Measurements from ENCODE around the gene PRG2. TPM values are rescaled to one million over a fixed set of nuclear protein-coding genes. Genes with fewer than 3 reads are reported as not detected.
A peak's percentile ranks its signal among the peaks of the same experiment; 100 is the strongest.

The PRG2 gene, protein sequence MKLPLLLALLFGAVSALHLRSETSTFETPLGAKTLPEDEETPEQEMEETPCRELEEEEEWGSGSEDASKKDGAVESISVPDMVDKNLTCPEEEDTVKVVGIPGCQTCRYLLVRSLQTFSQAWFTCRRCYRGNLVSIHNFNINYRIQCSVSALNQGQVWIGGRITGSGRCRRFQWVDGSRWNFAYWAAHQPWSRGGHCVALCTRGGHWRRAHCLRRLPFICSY
- not detected in 2 replicates for total RNA-seq (2014; rRNA removed; shearing (Covaris generic); ENCODE audit: low replicate concordance)

DNA sequence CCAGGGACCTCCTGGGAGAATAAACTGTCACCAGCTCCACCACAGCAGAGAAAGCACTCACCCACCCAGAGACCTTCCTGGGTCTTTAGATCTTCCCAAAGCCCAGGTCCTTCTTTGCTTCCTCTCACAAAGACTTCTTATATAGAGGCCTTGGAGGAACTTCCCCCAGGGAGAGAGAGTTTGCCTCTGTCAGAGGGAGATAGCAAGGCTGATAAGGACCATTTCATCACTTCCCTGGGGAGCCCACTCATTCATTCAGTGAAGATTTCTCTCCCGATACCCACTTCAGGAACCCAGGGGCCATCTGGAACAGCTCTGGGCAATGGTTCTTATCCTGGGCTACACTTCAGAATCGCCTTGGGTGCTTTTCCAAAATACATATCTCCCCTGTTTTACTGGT, at the start of gene PRG2:
PRG2 (minus strand) TSS at position 116 of the 400 bp plus-strand sequence. CDS start 706 bp downstream, outside the sequence.
- in situ Hi-C loops (cut with HindIII; ENCODE audit: low pct_unique_long_range_greater_than_20kb, low sequenced_read_pairs) = no loop called here
- DNase-seq (ENCODE audit: low read depth) = no peak

DNA sequence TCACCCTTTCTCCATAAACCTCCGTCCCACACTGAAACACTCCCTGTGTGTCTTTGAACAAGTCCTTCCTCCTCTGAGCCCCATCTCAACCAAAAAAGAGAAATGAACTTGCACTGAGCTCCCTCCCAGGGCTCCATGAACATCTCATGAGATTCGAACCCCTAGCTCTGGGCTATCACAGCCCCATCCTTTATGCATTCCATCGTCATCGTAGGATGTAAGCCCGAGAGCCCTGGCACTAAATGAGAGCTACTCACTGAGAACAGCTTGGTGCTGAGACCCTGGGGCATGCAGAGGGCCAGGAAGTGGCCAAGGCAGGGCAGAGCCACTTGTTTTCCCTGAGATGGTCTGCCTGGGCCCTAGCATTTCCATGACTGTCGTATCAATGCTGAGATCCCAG, 49.3 kb upstream of the PRG2 start:
- no peak for DNase-seq (ENCODE audit: low read depth)
- in situ Hi-C loops (cut with HindIII; ENCODE audit: low pct_unique_long_range_greater_than_20kb, low sequenced_read_pairs) = no loop called here

DNA sequence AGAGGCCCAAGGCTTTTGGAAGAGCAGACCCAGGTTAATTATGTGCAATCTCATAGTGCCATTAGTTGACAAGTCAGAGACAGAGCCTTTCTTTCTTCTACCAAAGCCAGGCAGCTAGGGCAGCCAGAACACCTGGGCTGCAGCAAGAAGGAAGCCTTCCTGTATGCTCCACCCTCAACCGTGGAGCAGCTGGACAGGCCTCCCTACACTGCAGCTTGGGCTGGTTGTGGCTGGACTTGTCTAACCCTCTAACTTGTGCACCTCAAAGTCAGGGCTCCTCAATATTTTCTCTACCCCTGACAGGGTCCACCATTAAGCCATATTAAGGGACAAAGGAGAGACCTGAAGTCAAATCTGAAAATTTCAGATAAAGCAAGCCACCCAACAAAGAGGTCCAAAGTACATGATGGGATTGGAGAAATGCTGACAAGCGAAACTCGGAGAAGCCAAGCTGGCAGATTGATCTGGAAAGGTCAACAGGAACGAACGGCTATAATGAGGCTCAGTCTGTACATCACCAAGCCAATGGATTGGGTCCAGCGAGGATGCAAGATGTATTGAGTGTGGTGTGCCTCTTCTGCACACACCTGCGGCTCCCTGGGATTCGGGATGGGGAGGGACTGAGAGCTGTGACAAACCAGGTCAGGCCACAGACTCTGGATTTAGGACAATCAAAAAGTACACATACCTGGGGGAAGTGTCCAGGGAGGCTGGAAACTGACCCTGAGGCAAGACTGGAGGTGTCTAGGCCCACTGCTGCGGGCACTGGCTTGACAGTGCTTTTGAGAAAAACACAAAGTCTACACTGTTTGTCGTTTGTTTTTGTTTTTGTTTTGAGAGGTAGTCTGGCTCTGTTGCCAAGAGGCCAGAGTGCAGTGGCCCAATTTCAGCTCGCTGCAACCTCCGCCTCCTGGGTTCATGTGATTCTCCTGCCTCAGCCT, 48.2 kb upstream of the PRG2 start:
- in situ Hi-C loops (cut with HindIII; ENCODE audit: low pct_unique_long_range_greater_than_20kb, low sequenced_read_pairs) = no loop called here
- no peak for DNase-seq (ENCODE audit: low read depth)

DNA sequence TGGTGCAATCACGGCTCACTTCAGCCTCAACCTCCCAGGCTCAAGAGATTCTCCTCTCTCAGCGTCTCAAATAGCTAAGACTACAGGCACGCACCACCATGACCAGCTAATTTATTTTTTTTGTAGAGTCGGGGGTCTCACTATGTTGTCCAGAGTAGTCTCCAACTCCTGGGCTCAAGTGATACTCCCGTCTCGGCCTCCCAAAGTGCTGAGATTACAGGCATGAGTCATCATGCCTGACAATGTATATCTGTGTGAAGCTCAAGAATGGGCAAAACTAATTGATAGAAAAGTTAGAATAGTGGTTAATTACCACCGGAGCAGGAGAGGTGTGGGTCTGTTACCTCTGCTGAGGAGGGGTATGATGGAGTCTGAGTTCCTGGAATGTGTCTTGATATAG, 45.6 kb upstream of the PRG2 start:
- DNase-seq (ENCODE audit: low read depth) = no peak
- in situ Hi-C loops (cut with HindIII; ENCODE audit: low pct_unique_long_range_greater_than_20kb, low sequenced_read_pairs) = no loop called here

DNA sequence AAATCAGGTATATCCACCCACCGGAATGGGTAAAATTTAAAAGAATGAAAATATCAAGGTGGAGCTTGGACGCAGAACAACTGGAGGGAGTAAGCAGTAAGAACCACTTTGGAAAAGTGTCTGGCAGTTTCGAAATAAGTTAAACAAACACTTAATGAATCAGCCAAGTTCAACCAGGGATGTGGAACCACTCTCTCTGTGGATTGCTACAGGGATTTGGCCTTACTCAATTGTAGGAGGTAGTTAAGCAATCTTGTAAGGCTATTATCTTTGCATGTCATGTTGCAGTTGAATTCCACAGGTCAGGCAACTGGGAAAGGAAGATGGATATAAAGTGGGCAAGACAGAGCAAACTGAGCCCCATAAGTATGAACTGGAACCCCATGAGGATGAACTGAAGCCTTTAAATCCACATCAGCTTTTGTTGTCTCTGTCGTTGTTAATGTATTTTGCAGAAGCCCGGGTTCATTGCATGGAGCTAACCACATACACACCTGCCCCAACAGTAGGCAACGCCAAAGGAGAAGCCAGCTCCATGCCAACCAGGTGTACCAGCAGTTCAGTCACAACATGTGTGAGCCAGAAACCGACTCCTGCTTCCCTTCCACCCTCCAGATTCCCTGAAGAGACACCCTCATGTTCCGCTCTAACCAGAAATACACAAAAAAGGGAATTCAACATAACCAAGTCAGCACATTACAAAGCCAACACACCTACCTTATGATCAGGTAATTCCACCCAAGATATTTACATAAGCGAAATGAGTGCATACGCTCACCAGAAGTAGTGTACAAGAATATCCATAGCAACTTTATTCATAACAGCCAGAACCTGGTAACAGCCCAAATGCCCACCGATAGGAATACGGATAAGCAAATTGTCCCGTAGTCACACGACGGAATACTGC, 44.4 kb upstream of the PRG2 start:
- in situ Hi-C loops (cut with HindIII; ENCODE audit: low pct_unique_long_range_greater_than_20kb, low sequenced_read_pairs) = no loop called here
- peak; percentile 40 for DNase-seq (ENCODE audit: low read depth)

DNA sequence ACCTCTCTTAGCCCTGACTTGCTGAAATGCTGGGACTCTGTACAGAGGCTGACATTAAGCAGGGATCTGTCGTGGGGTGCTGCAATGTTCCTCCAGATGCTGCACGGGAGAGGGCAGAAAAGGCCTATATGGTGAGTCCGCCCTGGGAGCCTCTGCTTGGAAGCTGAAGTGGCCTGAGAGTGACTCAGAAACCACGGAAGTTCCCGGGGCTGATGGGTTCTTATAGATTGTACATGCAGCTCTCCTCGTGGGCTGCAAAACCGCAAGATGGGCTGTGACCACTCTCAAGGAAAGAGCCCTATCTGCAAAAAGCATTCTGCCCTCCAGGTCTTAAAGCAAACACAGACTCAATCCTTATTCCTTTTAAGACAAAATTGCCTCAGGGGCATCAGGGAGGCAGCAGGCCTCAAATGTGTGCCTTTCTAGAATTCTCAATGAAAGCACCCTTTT, 42.3 kb upstream of the PRG2 start:
- no peak for DNase-seq (ENCODE audit: low read depth)

DNA sequence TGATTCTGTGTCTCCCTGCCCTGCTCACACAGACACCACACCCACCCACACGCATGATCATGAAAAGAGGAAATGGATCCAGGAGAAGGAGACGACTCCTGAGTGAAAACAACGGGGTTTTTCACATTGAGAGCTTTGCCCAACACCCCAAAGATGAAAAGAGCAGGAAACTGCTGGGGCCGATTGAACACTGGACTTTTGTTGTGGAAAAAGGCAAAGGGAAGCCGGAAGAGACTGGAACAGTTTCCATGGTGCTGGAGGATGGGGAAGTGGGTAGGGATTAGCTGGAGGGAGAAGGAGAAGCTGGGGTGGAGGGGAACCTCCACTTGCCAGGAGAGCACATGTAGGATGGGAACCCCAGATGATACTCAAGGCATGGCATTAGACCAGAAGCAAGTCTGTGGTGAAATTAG, 41.7 kb upstream of the PRG2 start:
- in situ Hi-C loops (cut with HindIII; ENCODE audit: low pct_unique_long_range_greater_than_20kb, low sequenced_read_pairs) = no loop called here

More for the DNA sequence above, 42.3 kb upstream of the PRG2 start:
- in situ Hi-C loops (cut with HindIII; ENCODE audit: low pct_unique_long_range_greater_than_20kb, low sequenced_read_pairs) = no loop called here

DNA sequence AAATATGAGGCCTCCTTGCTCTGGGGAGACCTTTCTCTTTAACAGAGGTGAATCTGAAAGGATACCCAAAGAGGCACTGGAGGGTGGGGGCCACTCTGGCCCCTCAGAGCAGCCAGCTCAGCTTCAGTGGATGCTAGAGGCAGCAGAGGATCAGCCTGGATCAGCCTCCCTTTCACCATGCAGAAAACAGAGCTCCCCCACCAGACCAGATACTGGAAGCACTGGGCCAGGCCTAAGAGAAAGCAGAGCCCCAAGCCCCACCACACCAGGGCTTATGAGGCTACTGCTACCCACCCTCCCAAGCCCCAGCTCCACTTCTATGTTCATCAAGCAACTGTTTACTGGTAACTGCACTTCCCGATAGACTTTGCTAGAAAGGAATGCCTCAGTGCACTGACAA, 40.5 kb upstream of the PRG2 start:
- in situ Hi-C loops (cut with HindIII; ENCODE audit: low pct_unique_long_range_greater_than_20kb, low sequenced_read_pairs) = no loop called here
- DNase-seq (ENCODE audit: low read depth) = no peak

More for the DNA sequence above, 41.7 kb upstream of the PRG2 start:
- no peak for DNase-seq (ENCODE audit: low read depth)

DNA sequence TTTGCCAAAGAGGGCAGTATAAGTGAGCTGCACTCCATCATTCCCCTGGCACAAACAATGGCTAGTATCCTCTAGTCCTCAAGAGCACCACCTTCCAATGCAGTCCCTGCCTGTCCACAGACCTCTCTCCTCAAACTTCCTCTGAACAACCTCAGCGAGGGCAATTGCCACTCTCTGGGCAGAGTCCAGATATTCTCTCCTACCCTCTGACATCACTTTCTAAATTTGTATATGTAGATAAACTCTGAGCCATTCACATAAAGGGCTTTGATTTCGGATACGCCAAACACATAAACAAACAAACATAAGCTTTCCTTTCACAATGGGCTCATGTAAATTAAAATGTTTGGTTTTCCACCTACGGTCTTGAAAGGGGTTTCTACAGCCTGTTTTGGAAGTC, 39.5 kb upstream of the PRG2 start:
- in situ Hi-C loops (cut with HindIII; ENCODE audit: low pct_unique_long_range_greater_than_20kb, low sequenced_read_pairs) = no loop called here

DNA sequence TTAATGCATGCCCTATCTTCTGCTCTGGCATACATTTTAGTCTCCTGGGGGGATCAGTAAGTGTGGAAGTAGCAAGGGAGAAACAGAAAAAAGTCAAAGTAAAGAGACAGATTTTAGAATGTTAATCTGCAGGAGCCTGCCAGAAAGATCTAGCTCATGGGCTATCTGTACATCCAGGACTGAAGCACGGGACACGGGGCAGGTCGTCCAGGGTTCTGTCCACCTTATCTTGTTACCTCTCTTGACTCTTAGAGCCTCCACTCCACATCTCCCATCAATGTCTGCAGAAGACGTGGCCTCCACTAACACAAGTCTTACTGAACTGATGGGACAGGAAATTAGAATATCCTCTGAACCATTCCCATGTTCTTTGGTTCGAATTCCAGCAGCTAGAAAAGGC, 38.2 kb upstream of the PRG2 start:
- in situ Hi-C loops (cut with HindIII; ENCODE audit: low pct_unique_long_range_greater_than_20kb, low sequenced_read_pairs) = no loop called here
- no peak for DNase-seq (ENCODE audit: low read depth)

More for the DNA sequence above, 39.5 kb upstream of the PRG2 start:
- DNase-seq (ENCODE audit: low read depth) = no peak

DNA sequence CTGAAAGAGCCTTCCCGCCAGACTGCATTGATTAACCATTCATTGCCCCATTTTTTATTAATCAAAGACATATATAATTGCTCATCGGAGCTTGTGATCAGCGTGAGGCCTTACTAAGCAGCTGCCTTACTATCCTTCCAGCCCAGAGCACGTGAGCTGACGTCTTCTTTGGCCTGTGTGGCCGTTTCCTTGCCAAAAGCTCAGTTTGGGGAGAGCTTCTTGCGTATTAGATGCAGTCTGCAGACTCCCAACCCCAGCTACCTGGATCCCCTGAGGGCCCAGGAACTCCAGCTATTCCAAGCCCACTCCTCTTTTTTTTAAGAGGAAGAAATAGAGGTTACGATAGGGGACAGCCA, 37.3 kb upstream of the PRG2 start:
- in situ Hi-C loops (cut with HindIII; ENCODE audit: low pct_unique_long_range_greater_than_20kb, low sequenced_read_pairs) = no loop called here
- no peak for DNase-seq (ENCODE audit: low read depth)

DNA sequence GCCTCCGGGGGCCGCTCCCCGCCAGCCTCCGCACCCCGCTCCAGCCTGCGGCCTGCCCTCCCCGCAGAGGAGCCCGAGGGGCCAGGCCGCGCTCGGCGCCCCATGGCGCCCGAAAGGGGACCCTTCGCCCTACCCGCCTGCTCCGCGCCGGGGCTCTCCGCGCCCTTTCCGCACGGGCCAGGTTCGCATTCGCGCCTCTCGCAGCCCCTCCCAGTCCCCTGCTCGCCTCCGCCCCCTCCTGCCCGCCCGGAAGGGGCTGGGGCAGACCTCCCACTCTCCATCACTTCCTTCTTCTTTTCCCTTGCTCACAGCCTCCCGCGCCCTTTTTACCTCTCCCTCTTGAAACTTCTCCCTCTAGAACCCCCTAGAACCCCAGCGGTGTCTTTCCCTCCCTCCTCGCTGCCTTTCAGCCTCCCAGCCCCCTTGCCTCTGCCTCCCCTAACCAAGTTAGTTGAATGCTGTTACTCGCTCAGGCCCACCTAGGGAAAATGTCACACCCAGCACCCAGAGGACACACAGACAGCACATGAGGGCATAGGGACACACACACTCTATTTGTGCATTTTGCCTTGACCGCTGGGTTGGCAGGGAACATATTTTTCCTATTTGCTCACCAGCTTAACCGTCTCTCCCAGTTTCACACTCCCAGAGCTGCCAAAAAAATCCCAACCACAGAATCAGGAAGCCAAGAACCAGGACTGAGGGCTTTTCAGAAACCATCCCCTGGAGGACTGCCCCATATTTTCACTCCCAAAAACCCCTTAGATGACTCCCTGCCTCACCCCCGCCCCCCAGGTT, 36.7 kb upstream of the PRG2 start, which contains the start of gene SLC43A3:
SLC43A3 (minus strand) TSS at position 193 of the 798 bp plus-strand sequence. CDS start 949 bp downstream, outside the sequence.
- in situ Hi-C loops (cut with HindIII; ENCODE audit: low pct_unique_long_range_greater_than_20kb, low sequenced_read_pairs) = no loop called here
- DNase-seq (ENCODE audit: low read depth) = no peak

DNA sequence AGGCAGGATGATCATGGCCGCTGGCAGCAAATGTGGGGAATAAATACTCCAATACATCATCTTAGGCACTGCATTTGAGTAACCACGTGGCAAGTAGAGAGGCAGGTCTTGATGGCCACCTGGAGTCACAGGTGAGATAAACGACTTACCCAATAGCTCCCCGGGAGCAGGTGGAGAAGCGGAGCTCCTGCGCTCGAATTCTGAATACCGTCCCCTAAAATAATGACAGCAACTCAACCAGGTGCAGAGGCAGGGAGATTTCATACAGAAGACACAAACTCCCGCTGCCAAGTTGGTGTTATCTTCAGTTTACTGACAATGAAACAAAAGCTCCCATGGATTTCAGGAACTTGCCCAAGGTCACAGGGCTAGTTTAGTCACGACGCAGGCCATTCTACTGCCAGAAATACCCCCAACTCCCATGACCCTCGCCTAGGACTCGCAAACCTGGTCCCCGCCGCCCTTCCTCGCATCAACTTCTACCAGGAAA, 36.0 kb upstream of the PRG2 start:
- no peak for DNase-seq (ENCODE audit: low read depth)
- in situ Hi-C loops (cut with HindIII; ENCODE audit: low pct_unique_long_range_greater_than_20kb, low sequenced_read_pairs) = no loop called here

DNA sequence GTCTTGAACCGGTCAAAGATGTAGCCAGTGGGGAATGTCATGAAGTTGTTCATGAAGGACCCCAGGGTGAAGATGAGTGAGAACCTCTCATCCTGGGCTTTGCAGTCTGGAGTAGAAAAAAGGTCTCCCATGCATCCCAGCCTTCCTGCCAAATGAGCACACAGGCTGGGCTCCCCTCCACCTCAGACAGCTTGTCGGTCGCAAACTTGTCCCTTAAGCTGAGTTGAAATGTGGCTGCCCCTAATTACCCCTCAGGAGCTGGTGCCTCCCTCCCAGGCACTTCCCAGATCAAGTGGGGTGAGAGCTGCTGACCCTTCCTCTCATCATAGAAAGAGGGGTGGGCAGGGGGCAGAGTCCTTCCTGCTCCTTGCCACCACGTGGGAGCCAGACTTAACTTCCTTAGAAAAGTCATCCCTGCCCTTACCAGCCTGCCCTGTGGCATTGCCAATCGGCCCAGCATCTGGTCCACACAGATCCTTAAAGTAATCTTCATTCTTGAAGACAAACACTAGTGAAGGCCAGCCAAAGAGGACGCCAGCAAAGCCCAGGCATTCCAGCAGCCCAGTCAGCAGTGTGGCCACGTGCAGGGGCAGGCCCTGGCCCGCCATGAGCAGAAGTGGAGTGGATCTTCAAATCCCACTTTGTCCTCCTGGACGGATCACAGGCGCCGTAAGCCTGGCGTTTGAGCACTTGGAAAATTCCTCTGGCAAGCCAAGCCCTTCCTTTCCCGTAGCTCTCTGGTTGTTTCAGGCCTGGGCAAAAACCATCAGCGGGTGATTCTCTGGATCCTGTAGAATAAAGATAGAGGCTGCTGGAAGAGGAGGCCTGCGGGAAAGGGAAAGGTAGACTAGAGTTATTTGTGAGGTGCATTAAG, 35.4 kb upstream of the PRG2 start:
- no peak for DNase-seq (ENCODE audit: low read depth)
- in situ Hi-C loops (cut with HindIII; ENCODE audit: low pct_unique_long_range_greater_than_20kb, low sequenced_read_pairs) = no loop called here

DNA sequence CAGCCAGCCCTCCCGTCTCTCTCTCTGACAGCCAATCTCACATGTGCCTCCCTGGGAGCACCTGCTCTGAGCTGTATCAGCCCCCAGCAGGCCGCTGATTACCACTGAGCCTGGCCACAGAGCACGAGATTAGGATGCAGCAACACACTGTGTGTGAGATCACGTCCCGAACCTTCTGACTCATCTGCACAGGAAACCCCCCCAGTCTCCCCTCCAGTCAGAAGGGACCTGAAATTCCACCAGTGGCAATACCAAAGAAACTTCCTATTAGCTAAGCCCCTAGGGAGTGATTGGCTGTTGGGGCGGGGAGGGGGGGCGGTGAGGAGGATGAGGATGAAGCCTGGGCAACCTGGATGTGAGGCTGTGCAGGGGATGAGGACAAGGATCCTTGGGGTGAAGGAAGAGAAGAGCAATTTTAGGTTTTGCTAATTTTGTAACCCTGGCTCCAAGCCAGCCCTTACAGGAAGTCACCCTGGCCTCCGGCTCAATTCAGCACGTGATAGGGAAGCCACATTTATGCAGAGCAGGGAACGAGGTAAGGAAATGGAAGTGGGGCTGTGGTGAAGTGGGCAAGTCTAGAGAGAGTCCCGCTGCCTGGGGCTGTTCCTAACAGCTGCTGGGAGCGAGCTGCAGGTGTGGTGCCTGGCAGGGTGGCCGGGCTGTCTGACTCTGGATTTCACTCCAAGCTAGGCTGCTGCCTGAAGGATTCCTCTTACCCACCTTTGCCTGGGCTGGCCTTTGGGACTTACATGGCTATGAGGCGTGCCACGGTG, 34.5 kb upstream of the PRG2 start:
- no peak for DNase-seq (ENCODE audit: low read depth)
- in situ Hi-C loops (cut with HindIII; ENCODE audit: low pct_unique_long_range_greater_than_20kb, low sequenced_read_pairs) = no loop called here
